ENCODE results near the gene PGM2L1. TPM values are rescaled to one million over a fixed set of nuclear protein-coding genes. Genes with fewer than 3 reads are reported as not detected.

PGM2L1 gene
- total RNA-seq = 20.4 to 23.6 TPM (median 22.0 TPM) in 3 replicates
- long read RNA-seq, full-length matches to known transcripts = 34 of 43 reads
- long read RNA-seq, partial matches to known transcripts = 1 of 43 reads
- long read RNA-seq, other reads (novel, unspliced or antisense) = 8 of 43 reads

GRCh38 chr11:74398244-74399159 is at the start of gene PGM2L1:
TSS of gene PGM2L1 (minus strand) at chr11:74398433. CDS start at chr11:74398161, 272 bp downstream.
- peak within 1 kb of the TSS; percentile 98 for H3K27ac Mint-ChIP-seq (ENCODE audit: unreplicated experiment)
- no peak for TF ChIP-seq CTCF (IDR thresholded peaks at IDR 0.05)
- DNase-seq (ENCODE audit: low spot score) = peak; percentile 97

GRCh38 chr11:74447720-74448119 is 49.5 kb upstream of the PGM2L1 start:
- H3K27me3 Mint-ChIP-seq (ENCODE audit: low read depth) = peaks cover 3% of the 10 kb centered on the region

More at GRCh38 chr11:74398244-74399159, at the start of gene PGM2L1:
- Mint-ChIP-seq H3K4me3 (ENCODE audit: unreplicated experiment) (peak within 1 kb of the TSS; percentile 99), H3K27me3 (ENCODE audit: low read depth) (no peaks in the 10 kb centered on the region), H3K4me1 (ENCODE audit: low read depth) (peaks cover 35% of the 10 kb centered on the region), H3K9me3 (ENCODE audit: low read depth) (no peaks in the 10 kb centered on the region), H3K36me3 (ENCODE audit: low read depth) (no peaks in the 10 kb centered on the region)

GRCh38 chr11:74446532-74446938 is 48.3 kb upstream of the PGM2L1 start:
- no peaks in the 10 kb centered on the region for H3K9me3 Mint-ChIP-seq (ENCODE audit: low read depth)
- H3K36me3 Mint-ChIP-seq (ENCODE audit: low read depth) = no peaks in the 10 kb centered on the region
- H3K4me3 Mint-ChIP-seq (ENCODE audit: unreplicated experiment) = no peak overlapping the region
- H3K27ac Mint-ChIP-seq (ENCODE audit: unreplicated experiment) = no peak overlapping the region
- TF ChIP-seq CTCF (IDR thresholded peaks at IDR 0.05) = no peak
- peaks cover 35% of the 10 kb centered on the region for H3K4me1 Mint-ChIP-seq (ENCODE audit: low read depth)
- DNase-seq (ENCODE audit: low spot score) = no peak
- no peaks in the 10 kb centered on the region for H3K27me3 Mint-ChIP-seq (ENCODE audit: low read depth)

More at GRCh38 chr11:74447720-74448119, 49.5 kb upstream of the PGM2L1 start:
- H3K27ac Mint-ChIP-seq (ENCODE audit: unreplicated experiment) = no peak overlapping the region
- peaks cover 31% of the 10 kb centered on the region for H3K4me1 Mint-ChIP-seq (ENCODE audit: low read depth)
- no peak for DNase-seq (ENCODE audit: low spot score)
- TF ChIP-seq CTCF (IDR thresholded peaks at IDR 0.05) = no peak
- H3K4me3 Mint-ChIP-seq (ENCODE audit: unreplicated experiment) = no peak overlapping the region
- H3K9me3 Mint-ChIP-seq (ENCODE audit: low read depth) = no peaks in the 10 kb centered on the region
- H3K36me3 Mint-ChIP-seq (ENCODE audit: low read depth) = no peaks in the 10 kb centered on the region

GRCh38 chr11:74444173-74444826 is 46.1 kb upstream of the PGM2L1 start:
- H3K36me3 Mint-ChIP-seq (ENCODE audit: low read depth) = no peaks in the 10 kb centered on the region
- no peak for DNase-seq (ENCODE audit: low spot score)
- H3K27me3 Mint-ChIP-seq (ENCODE audit: low read depth) = no peaks in the 10 kb centered on the region
- peaks cover 32% of the 10 kb centered on the region for H3K4me1 Mint-ChIP-seq (ENCODE audit: low read depth)
- H3K9me3 Mint-ChIP-seq (ENCODE audit: low read depth) = no peaks in the 10 kb centered on the region
- H3K27ac Mint-ChIP-seq (ENCODE audit: unreplicated experiment) = no peak overlapping the region
- no peak overlapping the region for H3K4me3 Mint-ChIP-seq (ENCODE audit: unreplicated experiment)
- no peak for TF ChIP-seq CTCF (IDR thresholded peaks at IDR 0.05)

All from chondrocyte (in vitro differentiated cells).